ENCODE data around the gene ACBD6.

DNA sequence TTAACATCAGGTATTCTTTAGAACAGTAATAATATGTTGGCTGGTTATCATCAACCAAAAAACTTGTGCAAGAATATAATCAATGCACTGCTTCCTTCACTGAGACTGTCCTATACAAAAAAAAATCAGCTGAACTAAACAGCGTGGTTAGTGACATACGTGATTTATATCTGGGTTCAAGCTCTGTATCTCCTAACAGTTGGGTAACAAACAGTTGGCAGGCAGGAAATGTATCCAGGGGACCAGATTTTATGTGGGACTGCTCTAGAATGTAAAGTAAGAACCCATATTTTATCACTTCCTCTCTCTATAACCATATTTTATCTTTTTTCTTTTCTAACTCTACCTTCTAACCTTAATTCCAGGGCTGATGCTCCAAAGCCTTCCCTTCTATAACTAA is 8.0 kb downstream of the ACBD6 start:
- TF ChIP-seq, protein P1, sequence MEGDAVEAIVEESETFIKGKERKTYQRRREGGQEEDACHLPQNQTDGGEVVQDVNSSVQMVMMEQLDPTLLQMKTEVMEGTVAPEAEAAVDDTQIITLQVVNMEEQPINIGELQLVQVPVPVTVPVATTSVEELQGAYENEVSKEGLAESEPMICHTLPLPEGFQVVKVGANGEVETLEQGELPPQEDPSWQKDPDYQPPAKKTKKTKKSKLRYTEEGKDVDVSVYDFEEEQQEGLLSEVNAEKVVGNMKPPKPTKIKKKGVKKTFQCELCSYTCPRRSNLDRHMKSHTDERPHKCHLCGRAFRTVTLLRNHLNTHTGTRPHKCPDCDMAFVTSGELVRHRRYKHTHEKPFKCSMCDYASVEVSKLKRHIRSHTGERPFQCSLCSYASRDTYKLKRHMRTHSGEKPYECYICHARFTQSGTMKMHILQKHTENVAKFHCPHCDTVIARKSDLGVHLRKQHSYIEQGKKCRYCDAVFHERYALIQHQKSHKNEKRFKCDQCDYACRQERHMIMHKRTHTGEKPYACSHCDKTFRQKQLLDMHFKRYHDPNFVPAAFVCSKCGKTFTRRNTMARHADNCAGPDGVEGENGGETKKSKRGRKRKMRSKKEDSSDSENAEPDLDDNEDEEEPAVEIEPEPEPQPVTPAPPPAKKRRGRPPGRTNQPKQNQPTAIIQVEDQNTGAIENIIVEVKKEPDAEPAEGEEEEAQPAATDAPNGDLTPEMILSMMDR (conservative IDR thresholded peaks at IDR 0.05; ENCODE audit: low read length) = no peak
- TF ChIP-seq EZH2phosphoT487 (IDR thresholded peaks at IDR 0.05; ENCODE audit: borderline replicate concordance) = no peak
